ENCODE results near the gene SEL1L3.

Gene SEL1L3

DNA sequence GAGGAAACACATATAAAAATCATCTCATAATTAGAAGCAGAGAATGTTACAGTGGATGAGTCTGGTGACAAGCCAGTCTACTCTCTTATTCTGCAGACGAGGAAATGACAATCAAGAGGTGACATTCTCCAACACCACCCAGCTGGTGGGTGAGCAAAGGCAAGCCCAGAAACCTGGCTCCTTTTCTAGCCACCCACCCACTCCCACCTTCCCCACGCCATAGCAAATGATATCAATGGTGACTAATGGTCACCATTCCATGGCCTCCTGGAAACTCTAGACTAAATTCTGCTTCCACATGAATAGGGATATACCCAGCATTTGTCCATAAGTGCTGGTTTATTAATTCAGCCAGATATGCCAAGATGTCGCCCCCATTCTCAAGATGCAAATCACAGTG is 10.7 kb downstream of the SEL1L3 start:
- DNase-seq (ENCODE audit: low read depth in 2 of 2): no peak

DNA sequence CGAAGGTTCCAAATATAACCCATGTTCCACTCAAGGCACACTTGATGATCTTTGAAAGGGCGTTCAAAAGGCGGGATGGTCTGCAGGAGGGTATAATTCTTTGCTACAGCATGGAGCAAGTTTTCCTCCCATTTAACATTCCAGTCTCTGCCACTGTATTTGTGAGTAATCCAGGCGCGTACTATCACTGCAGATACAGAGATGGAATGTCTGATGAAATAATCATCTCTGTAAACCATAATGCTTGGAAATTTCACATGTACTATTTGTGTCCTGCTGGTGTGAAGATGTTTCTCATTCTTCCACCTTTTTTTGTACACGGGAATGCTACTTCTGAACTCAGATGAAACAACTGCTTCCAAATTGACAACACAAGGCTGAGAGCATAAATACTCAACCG is 15.5 kb downstream of the SEL1L3 start:
- DNase-seq (ENCODE audit: low read depth in 2 of 2): no peak

DNA sequence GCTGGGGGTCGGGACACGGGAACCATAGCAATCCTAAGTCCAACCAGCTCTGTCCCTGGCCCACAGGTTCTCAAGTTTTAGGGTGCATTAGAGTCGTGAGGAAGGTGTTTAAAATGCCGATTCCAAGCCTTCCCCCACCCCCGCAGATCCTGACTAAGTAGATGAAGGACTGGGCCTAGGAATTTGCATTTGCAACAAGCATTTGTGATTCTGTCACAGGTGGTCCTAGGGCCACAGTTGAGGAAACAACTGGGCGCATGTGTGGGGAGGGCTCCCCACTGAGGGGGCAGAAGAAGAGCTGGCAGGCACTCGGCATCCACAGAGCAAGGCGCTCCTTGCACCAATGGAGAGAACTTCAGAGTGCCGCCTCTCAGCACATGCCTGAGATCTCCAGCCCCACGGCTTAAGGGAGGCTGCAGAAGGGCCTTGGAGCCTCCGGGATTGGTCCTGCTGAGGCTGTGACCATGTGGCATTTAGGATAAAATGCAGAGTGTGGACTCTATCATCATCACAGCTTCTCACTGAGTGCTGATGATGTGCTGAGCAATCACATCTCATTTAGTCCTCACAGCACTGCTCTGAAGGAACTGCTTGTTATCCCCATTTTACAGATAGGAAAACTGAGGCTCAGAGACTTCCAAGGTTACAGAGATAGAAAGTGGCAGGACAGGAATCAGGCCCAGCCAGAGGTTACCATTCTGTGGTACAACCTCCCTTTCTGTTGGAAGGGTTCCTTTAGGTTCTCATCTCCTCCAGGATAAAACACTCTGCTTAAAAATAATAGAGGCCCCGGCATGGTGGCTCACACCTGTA is 16.7 kb downstream of the SEL1L3 start:
- DNase-seq (ENCODE audit: low read depth in 2 of 2): no peak

DNA sequence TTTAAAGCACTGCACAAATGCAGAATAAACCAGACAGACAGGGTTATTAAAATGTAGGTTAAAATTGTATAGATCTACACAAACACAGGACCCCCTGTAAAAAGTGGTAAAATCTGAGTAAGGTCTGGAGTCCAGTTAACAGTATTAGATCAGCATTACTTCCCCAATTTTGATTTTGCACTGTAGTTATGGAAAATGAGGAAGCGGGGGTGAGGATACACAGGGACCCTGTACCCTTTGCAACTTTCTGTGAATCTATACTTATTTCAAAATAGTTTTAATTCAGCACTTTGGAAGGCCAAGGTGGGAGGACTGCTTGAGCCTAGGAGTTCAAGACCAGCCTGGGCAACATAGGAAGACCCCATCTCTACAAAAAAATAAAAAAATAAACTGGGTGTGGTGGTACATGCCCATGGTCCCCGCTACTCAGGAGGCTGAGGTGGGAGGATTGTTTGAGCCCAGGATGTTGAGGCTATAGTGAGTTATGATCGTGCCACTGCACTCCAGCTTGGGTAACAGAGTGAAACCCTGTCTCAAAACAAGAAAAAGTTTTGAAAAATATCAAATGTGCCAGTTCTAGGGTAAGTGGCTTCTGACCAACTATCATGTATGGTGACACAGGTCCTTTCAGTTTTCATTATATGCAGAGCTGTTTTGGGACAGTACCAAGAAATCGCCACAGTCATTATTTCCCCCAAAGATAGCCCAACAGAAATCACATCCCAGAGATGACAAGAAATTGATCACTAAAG is 17.7 kb downstream of the SEL1L3 start:
- DNase-seq (ENCODE audit: low read depth in 2 of 2): no peak

DNA sequence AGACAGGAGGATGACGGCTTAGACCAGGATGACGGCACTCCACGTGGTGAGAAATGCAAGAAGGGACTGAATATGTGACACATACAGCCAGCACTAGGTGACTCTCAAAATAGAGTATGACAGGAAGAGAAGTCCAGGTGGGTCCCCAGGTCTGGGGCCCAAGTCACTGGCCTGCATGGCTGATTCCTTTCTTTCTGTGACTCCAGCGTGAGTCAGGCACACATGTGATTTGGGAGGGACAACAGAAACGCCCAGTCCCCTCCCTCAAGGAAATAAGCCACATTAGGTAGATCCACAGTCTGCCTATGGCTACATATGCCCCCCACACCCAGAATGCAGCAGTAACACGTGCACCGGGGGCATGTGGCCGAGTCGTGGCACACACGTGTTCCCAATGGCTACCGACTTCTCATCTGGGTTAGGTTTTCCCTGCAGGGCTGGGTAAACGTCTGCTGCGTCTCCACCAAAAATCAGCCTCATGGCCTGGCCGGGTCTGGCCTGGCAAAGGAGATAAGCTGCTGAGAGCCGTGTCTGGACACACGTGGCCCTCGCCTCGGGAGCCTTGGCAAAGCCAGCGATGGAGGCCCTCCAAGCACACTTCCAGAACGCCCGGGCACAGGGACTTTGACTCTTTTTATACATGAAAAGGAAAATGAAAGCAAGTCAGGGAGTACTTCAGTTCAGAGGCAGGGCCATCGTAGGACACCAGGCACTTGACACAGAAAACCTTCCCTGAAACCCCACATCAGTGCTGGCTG is 19.3 kb downstream of the SEL1L3 start:
- no peak for DNase-seq (ENCODE audit: low read depth in 2 of 2)

DNA sequence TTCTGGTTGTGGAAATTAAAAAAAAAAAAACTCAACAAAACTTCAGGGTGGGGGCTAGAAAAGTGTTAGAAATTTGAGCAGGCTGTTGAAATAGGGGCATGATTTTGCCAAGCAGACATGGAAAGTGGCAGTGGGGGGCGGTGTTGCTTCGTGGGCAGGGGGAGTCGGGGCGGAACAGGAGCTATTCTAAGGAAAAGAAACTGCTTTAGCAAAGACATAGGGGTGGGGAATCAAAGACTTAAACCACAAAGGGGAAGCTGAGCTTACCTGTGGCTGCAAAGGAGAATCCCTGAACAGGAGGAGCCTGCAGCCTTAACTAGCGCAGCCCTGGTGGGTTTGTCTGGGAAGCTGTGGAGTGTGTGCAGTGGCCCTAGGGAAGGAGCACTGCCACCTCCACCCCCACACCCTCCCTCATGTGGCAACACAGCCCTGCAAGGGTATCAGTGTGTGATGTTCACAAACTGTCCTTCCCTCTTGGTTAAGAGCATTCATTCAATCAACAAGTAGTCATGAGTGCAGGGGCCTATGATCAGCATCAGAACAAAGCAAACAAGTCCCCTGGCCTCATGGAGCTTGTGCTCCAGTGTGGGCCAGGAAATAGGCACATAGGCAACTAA is 20.5 kb downstream of the SEL1L3 start:
- no peak for DNase-seq (ENCODE audit: low read depth in 2 of 2)

DNA sequence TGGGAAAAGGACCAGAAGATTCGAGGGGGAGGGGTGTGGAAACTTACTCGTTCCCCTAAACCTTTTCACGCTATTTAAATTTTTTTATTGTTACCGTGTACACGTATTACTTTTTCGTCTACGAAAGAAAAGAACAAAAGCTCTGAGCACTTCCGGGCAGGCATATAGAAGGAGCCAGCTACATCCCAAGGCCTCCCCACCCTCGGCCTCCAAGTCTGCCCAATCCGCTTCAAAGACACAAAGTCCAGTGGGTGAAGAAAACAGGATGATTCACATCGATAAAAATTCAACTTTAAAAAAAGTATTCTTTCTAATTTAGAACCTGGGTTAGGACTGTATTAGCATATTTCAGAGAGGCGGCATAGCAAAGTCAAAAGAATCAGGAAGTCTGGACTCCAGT is 23.1 kb downstream of the SEL1L3 start:
- DNase-seq (ENCODE audit: low read depth in 2 of 2): no peak

DNA sequence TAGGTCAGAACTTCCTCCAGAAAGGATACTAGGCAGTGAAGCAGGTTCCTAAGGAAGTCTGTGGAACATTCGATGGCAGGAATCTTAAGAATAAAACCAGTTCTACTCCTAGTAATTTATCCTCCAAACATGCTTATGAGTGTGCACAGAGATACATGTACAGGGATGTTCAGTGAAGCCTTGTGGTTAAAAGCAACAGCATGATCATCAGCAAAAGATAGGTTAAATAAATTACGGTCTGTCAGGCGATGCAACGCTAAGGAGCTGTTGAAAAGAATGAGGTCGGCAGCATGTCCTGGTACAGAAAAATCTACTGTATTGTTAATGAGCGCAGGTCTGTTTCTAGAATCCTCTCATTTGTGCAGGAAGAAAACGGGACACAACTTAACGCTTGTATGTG is 23.6 kb downstream of the SEL1L3 start:
- DNase-seq (ENCODE audit: low read depth in 2 of 2): no peak

DNA sequence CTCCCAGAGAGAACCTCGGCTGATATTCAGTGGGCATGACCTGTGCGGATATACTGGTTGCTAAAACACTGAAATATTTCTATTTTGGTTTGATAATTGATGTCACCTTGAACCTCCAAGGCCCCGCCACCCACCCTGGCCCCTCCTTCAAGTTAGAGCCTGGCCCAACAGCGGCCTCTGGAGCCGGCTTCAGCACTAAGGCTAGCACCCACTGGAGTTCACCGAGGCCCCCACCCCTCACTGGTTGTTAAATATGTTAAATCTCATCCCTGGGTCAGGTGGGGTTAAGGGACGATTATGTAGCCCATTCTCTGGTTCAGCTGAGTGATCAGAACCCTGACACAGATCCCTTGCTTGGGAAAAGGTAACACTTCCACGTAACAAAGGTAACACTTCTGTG is 24.3 kb downstream of the SEL1L3 start:
- DNase-seq (ENCODE audit: low read depth in 2 of 2): no peak

DNA sequence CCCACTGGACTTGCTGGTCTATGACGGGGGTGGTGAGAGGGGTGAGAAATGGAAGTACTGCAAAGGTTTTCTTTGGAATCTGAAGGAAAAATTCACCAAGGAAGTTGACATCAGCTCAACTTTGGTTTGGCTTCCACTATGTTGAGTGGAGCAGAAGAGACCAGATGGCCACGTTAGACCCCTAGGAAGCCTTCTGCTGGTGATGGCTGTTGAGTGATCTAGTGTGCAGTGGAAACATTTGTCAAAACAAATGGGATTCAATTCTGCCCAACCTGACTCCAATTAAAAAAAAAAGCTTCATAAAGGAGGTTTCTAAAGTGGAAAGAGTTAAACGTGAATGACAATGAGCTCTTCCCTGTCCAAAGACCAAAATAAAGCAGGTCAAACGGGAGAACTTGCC is 25.7 kb downstream of the SEL1L3 start:
- no peak for DNase-seq (ENCODE audit: low read depth in 2 of 2)

DNA sequence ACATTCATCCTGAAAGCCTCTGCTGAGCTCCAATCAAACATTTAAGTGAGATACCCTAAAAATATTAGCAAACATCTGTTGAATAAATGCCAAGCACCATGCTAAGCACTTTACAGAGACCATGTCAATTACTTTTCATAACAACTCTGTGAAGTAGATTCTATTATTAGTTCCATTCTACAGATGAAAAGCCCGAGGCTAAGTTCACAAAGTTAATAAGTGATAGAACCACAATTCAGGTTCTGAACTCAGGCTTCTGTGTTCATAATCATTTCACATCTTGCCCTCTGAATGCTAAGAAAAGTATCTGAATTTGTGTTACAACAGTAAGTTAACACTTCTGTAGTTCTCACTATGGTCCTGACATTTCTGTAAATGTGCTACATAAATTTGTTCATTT is 27.4 kb downstream of the SEL1L3 start:
- no peak for DNase-seq (ENCODE audit: low read depth in 2 of 2)

DNA sequence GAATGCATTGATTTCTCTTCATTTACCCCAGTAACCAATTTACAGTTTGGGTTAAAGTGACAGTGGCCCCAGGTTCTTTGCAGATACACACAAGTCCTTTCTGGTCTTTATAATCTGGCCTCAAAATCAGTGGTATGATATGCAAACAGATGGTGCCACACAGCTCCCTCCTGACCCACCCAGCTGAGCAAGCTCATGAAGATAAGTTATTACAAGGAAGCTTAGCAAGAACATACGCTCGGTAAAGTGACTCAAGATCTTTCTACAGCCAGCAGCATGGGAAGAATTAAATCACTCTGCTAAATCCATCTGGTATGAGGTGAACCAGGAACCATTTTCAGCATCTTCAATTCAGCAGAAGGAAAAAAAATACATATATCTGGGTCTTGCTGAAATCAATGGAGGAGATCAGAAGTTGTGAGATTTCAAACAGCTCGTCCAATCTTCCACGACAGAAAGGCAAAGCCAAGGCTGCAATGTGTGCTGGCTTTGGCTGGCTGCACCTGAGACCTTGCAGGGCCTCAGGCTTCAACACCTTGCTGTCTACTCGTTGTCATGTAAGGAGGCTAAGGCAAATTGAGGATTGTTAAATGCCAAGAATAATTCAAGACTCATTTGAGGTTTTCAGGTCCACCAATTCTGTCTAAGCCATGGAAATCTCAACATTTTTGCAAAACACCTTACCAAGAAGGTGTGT is 28.2 kb downstream of the SEL1L3 start:
- no peak for DNase-seq (ENCODE audit: low read depth in 2 of 2)

DNA sequence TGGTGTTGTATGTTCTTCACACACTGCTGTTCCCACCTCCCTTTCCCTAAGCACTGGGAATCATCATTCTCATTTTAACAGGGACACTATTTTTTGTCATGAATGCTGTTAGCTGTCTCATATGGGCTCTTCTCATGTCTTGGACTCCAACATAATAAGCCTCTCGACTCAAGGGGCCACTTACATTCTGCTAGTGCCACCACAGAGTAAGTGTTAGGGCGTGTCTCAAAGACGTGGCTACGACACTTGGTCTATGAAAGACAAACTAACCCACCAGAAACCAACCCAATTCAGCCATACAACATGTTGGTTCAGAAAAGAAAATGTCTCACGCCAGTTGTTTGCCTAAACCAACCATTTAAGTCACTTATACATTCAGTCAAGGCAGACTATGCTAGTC is 32.2 kb downstream of the SEL1L3 start:
- no peak for DNase-seq (ENCODE audit: low read depth in 2 of 2)

DNA sequence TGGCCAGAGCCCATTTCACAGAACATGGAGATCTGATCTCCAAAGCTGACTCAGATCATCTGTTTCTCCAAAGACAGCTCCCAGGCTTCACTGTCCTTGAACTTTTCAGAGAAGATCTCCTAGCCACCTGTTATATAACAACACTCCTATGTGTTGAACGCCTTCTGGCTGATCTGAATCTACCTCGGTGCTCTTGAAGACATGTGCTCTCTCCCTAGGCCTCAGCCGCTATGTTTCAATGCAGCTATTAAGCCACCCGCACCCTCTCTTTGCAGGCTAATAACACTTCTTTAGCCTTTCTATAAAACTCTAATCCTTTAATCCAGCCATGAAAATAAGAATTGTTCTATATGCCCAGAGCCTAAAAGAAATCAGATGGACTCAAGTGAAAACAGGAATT is 34.9 kb downstream of the SEL1L3 start:
- DNase-seq (ENCODE audit: low read depth in 2 of 2): no peak

DNA sequence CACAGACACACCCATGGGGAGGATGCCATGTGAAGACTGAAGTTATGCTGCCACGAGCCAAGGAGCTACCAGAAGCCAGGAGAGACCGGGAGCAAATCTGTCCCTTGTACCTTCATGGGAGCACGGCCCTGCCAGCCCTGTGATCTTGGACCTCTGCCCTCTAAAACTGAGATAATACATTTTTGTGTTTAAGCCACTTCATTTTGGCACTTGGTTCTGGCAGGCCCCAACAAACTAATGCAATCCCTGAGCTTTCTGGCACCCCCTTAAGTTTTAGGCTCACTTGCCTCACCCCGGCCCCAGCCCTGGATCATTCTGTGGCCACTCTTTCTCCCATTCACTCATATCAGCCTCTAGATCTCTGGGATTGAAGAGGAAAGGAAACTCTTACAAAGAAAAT is 35.4 kb downstream of the SEL1L3 start:
- DNase-seq (ENCODE audit: low read depth in 2 of 2): no peak

DNA sequence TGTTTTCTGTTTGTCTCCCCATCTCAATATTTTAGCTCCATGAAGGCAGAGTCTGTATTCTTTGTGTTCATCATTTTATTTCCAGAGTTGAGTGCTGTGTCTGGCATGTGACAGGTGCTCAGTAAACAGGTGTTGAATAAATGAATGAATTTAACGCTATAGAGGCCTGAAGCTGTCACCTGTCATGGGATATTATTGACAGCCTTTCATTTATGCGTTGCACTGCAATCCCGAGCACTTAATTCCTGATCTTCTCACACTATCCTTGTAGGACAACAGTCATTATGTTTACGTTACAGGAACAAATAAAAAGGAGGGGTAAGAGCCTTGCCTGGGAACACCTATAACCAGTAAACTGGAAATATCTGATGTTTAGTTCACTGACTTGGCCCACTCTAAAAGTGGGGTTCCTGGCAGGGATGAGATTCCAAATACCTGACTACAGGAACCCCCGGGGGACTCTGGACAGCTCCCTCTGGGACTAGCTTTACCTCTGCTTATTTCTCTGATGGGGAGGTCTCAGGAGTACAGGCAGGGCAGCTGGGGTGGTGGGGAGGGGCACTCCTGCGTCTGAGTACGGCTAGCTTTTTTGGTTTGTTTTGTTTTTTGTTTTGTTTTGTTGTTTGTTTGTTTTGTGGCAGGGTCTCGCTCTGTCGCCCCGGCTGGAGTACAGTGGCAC is 36.6 kb downstream of the SEL1L3 start:
- no peak for DNase-seq (ENCODE audit: low read depth in 2 of 2)

DNA sequence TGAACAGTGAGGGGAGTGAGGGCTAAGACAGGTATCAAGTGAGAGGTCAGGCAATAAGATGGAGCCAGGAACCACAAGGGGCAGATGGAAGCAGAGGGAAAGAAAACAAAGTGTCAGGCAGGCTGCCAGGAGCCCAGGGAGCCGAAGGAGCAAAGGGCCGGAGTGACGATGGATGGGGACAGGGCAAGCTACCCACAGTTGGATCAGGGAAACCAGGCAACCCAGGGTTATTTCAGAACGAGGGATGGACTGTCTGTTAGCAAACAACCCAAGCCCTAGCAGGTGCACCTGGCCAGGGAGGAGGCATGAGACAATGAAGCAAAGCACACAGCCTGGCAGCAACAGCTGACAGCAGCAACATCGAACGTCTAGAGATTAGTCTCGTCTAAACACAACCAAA is 39.2 kb downstream of the SEL1L3 start:
- DNase-seq (ENCODE audit: low read depth in 2 of 2): no peak

DNA sequence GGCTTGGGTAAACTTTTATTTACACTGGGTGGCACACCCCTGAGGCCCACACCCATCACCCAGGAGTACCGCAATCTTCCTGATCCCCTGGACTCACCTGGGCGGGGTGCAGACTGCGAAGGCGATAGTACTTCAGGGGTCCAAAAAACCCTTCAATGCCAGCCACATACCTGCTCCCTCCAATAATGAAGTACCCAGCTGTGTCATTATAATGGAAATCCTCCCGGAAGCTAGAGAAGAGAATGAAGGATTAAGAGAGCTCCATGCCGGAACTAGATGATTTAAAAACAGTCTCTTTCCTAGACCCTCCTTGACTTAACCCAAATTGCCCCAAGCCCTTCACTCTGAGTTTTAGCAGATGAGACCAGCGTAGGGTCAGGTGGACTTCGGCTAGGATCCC is 40.9 kb downstream of the SEL1L3 start:
- no peak for DNase-seq (ENCODE audit: low read depth in 2 of 2)

DNA sequence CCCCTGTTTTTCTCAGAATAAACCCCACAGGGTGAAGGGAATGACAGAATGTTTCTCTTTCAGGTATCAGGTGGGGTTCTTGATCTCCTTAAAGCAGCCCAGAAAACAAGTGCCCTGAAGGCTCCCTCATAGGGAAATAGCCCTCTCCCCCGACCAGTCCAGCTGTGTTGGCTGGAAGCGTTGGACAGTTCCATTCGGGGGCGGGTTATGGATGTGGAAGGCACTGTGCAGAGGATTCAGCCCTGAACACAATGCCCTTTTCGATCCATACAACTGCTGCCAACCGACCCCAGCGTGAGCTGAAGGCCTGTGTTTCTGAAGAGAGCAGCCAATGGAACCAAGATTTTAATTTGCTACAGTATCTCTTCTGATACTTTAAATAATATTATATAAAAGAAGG is 41.5 kb downstream of the SEL1L3 start:
- no peak for DNase-seq (ENCODE audit: low read depth in 2 of 2)

DNA sequence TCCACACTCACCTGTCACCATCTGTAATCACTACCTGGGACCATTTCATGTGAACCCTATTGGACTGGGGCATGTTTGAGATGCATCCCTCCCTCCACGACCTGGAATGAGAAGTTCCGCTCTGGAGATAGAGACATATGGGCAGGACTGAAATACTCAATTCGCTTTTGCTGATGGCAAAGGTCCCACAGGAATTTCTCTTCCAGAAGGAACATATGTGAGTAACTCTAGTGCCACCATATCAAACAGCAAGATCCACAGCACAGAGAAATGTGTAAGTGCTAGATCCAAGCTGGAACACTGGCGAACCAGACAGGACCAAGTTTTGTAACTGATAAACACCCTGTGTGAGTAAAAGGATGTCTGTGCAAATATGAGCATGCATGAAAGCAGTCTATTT is 43.9 kb downstream of the SEL1L3 start:
- DNase-seq (ENCODE audit: low read depth in 2 of 2): no peak

DNA sequence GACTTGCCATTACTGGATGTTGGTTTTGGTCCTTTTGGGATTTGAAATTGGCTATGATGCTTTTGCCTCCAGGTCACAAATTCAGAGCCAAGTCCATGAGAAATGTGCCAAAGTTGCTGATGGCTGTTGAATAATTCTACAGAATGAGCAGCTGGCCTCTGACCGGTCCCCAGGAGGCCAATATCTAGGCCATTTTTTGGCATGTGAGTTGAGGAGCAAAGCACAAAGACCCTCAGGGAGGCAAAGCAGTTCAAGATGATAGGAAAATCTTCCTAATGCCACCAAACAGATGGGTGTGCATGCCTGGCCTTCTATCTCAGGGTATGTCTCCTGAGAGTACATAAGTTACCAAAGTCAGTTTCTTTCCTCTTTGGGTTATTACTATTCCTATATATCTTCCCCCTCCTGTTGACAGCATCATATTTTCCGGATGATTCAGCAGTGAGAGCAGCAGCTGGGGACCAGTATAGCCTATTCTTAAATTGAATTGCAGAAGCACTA is 44.4 kb downstream of the SEL1L3 start:
- no peak for DNase-seq (ENCODE audit: low read depth in 2 of 2)
